Retina (tissue), 1 donor: ENCODE measurements around the gene MSN.
"Not testable (repeated sequence)": the region's sequence is repeated elsewhere in the genome, so short reads cannot be mapped to it uniquely, and the experiment has no call there.

Experiments used
- DNase-seq: peaks from one replicate; pipeline ENCODE4 v3.0.0-alpha.2; 2016

MSN gene

GRCh38 chrX:65667503-65668376 is at the start of gene MSN:
Gene MSN, plus strand, starts transcription at chrX:65667654. Its CDS starts 188 bp downstream, at chrX:65667842.
- DNase-seq: peak; percentile 77

GRCh38 chrX:65620096-65620705 is 47.3 kb upstream of the MSN start:
- not testable (repeated sequence) for DNase-seq

- DNase-seq: no peak
These were observed 36.7 kb upstream of the MSN start for GRCh38 chrX:65630771-65631170.

- no peak for DNase-seq
These were observed 33.6 kb upstream of the MSN start for GRCh38 chrX:65633826-65634225.

GRCh38 chrX:65634732-65635131 is 32.7 kb upstream of the MSN start:
- DNase-seq: no peak

GRCh38 chrX:65635378-65635777 is 32.1 kb upstream of the MSN start:
- no peak for DNase-seq

GRCh38 chrX:65635822-65636221 is 31.6 kb upstream of the MSN start:
- DNase-seq: no peak

GRCh38 chrX:65636261-65636660 is 31.2 kb upstream of the MSN start:
- not testable (repeated sequence) for DNase-seq

- DNase-seq: no peak
These were observed 30.1 kb upstream of the MSN start for GRCh38 chrX:65637335-65637734.

- DNase-seq: no peak
These were observed 24.5 kb upstream of the MSN start for GRCh38 chrX:65642914-65643491.

- no peak for DNase-seq
These were observed 23.9 kb upstream of the MSN start for GRCh38 chrX:65643531-65644052.

GRCh38 chrX:65644621-65645289 is 22.7 kb upstream of the MSN start:
- DNase-seq: no peak

GRCh38 chrX:65647801-65648200 is 19.7 kb upstream of the MSN start:
- DNase-seq: no peak

GRCh38 chrX:65652098-65652497 is 15.4 kb upstream of the MSN start:
- no peak for DNase-seq

- not testable (repeated sequence) for DNase-seq
These were observed 10.4 kb upstream of the MSN start for GRCh38 chrX:65657009-65657441.

- no peak for DNase-seq
These were observed 9.8 kb upstream of the MSN start for GRCh38 chrX:65657659-65658058.

GRCh38 chrX:65658229-65658628 is 9.2 kb upstream of the MSN start:
- DNase-seq: no peak

GRCh38 chrX:65667157-65667502 is 324 bp upstream of the MSN start:
- DNase-seq: peak; percentile 6

- peak; percentile 48 for DNase-seq
These were observed 1.2 kb downstream of the MSN start for GRCh38 chrX:65668377-65669310.

GRCh38 chrX:65671286-65671685 is 3.8 kb downstream of the MSN start:
- DNase-seq: no peak

- DNase-seq: no peak
These were observed 4.5 kb downstream of the MSN start for GRCh38 chrX:65671966-65672365.

GRCh38 chrX:65673857-65674203 is 6.4 kb downstream of the MSN start:
- DNase-seq: no peak
